ENCODE measurements around the gene C3orf18. TPM values are rescaled to one million over a fixed set of nuclear protein-coding genes. Genes with fewer than 3 reads are reported as not detected.

The C3orf18 gene
- total and polyA plus RNA-seq, 10 of the 15 experiments (the other 5 are each of a cell fraction or from before 2014, with no cell fraction given): 0.06 to 3.2 (median 0.66) TPM

DNA sequence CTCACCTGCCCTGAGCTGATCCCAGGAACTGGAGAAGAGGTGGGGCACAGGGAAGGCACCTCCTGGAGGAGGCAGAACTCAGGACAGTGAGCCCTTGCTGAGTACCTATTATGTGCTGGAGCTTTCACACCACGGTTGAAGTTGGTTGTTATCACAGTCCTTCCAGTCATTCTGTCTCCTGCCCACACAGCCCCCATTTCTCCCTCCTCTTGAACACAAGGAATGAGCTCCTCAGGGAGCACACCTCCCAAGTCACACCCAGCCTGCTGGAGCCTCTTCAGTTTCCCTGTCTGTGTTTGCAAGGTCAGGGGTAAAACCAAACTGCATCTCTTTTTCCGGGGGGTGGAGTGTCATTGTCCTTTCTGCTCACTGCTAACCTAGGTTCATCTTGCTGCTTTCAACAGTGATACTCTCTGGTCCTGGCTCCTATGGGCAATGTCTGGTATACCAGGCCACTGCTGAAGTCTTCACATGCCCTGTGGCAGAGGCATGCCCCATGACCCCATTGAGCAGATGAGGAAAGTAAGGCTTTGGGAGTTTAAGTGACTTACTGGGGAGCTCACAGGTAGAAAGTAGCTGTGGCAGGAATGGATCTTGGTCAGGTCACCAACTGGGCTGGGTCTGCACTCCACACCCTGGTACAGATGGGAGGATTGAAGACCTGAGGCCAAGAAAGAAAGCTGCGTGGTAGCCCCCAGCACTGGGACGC, 30.0 kb downstream of the C3orf18 start:
- POLR2A ChIA-PET: no interaction called here

More for the DNA sequence above, 30.0 kb downstream of the C3orf18 start:
- FAIRE-seq (no peak), ATAC-seq (no peak), DNase-seq (ENCODE audit: low read depth, low spot score) (no peak)
- Histone ChIP-seq H3K4me1 (ENCODE audit: control insufficient read depth, insufficient read depth, low read length) (no peaks in the 10 kb centered on the region), H2AFZ (ENCODE audit: control insufficient read depth, low read depth, low read length) (no peak overlapping the region), H3K4me2 (ENCODE audit: control insufficient read depth, insufficient read depth) (no peak overlapping the region), H3K36me3 (ENCODE audit: control insufficient read depth in 2 of 2, insufficient read depth in 2 of 2, low read length in 1 of 2) (no peaks in the 10 kb centered on the region), H3K9ac (ENCODE audit: control insufficient read depth, insufficient read depth, low read length) (no peak overlapping the region), H3K4me3 (no peak overlapping the region), H3K27ac (ENCODE audit: control insufficient read depth, insufficient read depth) (no peak overlapping the region), H3K27me3 (replicated peaks in 1 of 2; ENCODE audit: control insufficient read depth in 2 of 2, insufficient read depth in 2 of 2, low read length in 1 of 2) (peaks cover 7 to 9% of the 10 kb centered on the region in 2 experiments), H4K20me1 (ENCODE audit: control insufficient read depth, insufficient read depth) (no peaks in the 10 kb centered on the region), H3K9me3 (replicated peaks; ENCODE audit: control insufficient read depth, insufficient read depth, low read length) (no peaks in the 10 kb centered on the region), H3K79me2 (ENCODE audit: control insufficient read depth, insufficient read depth, low read length) (no peaks in the 10 kb centered on the region)
- CTCF ChIA-PET: no interaction called here
- TF ChIP-seq, protein P1, sequence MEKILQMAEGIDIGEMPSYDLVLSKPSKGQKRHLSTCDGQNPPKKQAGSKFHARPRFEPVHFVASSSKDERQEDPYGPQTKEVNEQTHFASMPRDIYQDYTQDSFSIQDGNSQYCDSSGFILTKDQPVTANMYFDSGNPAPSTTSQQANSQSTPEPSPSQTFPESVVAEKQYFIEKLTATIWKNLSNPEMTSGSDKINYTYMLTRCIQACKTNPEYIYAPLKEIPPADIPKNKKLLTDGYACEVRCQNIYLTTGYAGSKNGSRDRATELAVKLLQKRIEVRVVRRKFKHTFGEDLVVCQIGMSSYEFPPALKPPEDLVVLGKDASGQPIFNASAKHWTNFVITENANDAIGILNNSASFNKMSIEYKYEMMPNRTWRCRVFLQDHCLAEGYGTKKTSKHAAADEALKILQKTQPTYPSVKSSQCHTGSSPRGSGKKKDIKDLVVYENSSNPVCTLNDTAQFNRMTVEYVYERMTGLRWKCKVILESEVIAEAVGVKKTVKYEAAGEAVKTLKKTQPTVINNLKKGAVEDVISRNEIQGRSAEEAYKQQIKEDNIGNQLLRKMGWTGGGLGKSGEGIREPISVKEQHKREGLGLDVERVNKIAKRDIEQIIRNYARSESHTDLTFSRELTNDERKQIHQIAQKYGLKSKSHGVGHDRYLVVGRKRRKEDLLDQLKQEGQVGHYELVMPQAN (conservative IDR thresholded peaks at IDR 0.05): no peak
- TF ChIP-seq, protein P2, sequence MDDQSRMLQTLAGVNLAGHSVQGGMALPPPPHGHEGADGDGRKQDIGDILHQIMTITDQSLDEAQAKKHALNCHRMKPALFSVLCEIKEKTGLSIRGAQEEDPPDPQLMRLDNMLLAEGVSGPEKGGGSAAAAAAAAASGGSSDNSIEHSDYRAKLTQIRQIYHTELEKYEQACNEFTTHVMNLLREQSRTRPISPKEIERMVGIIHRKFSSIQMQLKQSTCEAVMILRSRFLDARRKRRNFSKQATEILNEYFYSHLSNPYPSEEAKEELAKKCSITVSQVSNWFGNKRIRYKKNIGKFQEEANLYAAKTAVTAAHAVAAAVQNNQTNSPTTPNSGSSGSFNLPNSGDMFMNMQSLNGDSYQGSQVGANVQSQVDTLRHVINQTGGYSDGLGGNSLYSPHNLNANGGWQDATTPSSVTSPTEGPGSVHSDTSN (IDR thresholded peaks at IDR 0.05; ENCODE audit: insufficient replicate concordance, low read depth, low read length): no peak
- TF ChIP-seq MYC (IDR thresholded peaks at IDR 0.05; ENCODE audit: insufficient read depth, insufficient read length, insufficient replicate concordance, low read length, severe bottlenecking) (no peak), SP1 (IDR thresholded peaks at IDR 0.05; ENCODE audit: low read depth, low read length) (no peak), CREB1 (IDR thresholded peaks at IDR 0.05; ENCODE audit: low read depth) (no peak), SPI1 (IDR thresholded peaks at IDR 0.05; ENCODE audit: borderline replicate concordance, insufficient read depth, low read depth, low read length) (no peak), NR2C2 (IDR thresholded peaks at IDR 0.05; ENCODE audit: borderline replicate concordance, control insufficient read depth, insufficient read length, low read depth) (no peak), POLR2A (IDR thresholded peaks at IDR 0.05; ENCODE audit: low read depth, low read length) (no peak)
- TF ChIP-seq, protein P3, sequence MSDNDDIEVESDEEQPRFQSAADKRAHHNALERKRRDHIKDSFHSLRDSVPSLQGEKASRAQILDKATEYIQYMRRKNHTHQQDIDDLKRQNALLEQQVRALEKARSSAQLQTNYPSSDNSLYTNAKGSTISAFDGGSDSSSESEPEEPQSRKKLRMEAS (IDR thresholded peaks at IDR 0.05; ENCODE audit: low read depth, low read length): no peak
- in situ Hi-C loops (cut with MboI) (no loop called here), intact Hi-C loops (cut with micrococcal nuclease; ENCODE audit: unreplicated experiment) (no loop called here)
- no TSS peak for BruUV-seq (replicated peaks)
- 25% methylated on average over 4 of the region's 4 CpGs for WGBS (ENCODE audit: insufficient coverage, insufficient replicate concordance, low lambda C conversion rate, missing lambda C conversion rate)
- RAD21 ChIA-PET (ENCODE audit: unreplicated experiment): no interaction called here
- SMC1A ChIA-PET (ENCODE audit: uncharacterized antibody, unreplicated experiment): no interaction called here
